HG03175 (cell line): Measurements from ENCODE around the gene CA4.

Experiments used
- ATAC-seq: cut with Tn5 transposase; IDR thresholded peaks from one replicate; pipeline ENCODE4 v1.9.1; 2021; ENCODE audit warnings: mild to moderate bottlenecking, moderate library complexity; ENCODE audit not compliant: unreplicated experiment

The CA4 gene

DNA sequence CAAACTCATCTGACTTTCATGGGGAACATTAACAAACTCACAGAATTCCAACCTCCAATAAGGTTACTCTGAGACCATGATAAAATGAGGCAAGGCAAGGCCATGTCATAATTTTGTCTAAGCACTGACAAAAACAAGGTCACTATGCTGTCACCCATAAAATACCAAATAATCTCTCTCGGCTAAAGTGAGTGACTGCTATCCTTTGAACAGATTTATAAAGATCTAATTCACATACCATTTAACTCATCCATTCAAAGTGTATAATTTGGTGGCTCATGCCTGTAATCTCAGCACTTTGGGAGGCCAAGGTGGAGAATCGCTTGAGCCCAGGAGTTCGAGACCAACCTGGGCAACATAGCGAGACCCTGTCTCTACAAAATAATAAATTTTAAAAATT, 20.6 kb upstream of the CA4 start:
- no peak for ATAC-seq

DNA sequence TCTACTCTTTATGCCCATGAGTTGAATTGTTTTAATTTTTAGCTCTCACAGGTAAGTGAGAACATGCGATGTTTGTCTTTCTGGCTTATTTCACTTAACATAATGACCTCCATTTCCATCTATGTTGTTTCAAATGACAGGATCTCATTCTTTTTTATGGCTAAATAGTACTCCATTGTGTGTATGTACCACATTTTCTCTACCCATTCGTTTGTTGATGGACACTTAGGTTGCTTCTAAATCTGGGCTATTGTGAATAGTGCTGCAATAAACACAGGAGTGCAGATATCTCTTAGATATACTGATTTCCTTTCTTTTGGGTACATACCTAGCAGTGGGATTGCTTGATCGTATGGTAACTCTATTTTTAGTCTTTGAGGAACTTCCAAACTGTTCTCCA, 19.3 kb upstream of the CA4 start:
- no peak for ATAC-seq

DNA sequence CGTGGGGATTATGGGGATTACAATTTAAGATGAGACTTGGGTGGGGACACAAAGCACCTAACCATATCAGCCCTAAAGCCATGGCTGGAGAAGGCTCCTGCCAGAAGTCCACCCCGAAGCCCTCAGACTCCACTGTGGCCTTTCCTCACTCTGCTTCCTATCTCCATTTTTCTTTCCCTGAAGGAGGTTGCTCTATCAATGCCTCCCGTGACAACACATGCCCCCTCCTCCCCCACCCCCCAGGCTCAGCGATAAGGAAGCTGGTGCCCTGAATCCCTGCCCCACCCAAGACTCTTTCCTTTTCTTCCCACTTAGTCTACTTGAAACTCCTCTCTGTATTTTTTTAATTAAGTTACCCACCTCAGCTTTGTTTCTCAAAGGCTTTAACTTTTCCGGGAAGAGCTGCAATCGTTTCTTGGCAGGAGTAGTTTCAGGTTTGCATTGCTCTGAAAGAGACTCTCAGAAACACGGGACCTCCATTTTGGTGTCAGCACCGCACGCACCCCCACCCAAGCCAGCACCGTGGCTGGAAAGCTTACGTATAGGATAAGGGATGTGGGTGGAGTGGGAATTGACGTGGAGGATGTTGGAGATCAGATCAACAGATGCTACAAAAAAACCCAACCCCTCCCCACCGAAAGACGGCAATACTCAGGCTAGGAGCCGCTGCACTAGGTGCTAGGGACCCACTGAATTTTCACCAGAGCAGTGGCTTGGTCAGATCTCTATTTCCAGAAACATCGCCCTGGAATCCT, 15.2 kb upstream of the CA4 start:
- peak; percentile 4 for ATAC-seq

DNA sequence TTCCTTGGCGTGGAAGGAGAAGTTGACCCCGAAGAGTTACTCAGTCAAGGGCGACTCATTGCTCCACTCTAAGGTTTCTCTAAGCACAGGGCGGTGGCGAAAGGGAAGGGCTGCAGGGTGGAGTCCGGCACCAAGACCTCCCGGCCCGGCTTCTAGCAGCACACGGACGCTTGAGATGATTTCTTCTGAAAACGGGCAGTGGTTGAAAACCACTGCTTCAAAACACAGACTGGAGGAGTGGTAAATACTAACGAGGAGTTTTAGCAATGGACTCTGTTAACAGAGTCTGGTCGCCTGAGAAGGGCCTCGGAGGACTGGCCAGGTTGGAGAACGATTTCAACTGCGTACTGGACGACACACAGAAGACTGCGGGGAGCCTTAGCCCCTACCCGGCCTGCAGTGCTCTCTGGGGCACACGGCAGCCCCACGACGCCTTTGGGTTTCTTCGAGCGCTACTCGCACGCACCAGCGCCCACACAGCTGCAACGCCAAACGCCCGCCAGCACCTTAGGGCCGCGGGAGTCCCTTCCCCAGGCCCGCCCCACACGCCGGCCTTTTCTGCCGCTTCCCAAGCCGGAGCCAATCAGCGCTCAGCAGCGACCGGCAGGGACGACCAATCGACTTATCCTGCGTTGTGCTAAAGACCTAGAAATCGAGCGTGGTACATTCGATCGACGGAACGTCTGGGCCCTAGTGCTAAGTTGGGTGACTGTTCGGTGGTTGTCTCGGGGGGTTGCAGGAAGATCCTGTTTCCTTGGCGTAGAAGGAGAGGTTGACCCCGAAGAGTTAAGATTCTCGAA, 14.4 kb upstream of the CA4 start:
- ATAC-seq, result peak; percentile 90

DNA sequence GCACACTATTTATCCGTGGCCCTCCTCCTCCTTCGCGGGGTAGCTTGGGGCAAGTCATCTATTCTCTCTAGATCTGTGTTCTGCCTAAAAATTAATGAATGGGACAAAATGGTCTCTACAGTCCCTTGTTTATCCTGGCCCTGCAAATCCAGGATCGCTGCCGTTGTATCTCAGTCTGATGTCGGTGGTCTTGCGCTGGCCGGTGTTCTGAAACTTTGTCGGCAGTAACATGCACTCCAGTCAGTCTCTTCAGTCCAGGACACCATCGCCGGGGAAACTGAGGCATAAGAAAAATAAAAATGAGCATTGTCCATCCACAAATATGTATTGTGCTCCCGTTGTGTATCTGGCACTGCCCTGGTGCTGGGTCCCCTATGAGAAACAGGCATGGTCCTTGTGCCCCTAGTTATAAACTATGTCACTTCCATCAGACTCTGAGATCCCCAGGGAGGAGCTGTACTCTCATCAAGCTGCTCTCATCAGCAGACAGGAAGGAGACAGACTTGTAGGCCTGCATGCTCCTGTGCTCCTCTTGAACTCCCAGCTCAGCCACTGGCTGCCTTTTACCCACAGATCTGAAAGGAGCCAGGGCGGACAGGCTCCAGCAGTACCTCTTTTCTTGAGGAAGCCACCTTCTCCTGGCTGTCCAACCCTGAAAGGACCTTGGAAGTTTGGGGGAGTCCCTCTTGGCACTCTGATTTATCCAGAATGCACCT, 13.7 kb upstream of the CA4 start:
- ATAC-seq, result no peak

DNA sequence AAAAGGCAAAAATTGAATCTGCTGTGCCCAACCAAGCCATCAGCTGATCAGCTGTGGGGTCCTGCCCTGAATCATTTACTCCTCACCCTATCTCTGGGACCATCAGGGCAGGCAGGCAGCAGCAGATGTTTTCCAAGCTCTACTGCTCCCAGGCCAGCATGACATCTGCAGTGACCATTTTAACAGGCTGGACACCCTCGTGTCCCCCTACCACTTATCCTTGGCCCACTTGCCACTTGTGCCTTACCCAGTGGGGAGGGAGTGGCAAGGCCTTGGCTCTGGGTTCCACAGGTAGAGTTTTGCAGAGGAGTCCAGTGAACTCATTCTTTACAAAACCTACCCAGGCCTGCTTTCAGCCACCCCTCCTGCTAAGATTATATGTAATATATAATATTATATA, 12.0 kb upstream of the CA4 start:
- ATAC-seq, result no peak

DNA sequence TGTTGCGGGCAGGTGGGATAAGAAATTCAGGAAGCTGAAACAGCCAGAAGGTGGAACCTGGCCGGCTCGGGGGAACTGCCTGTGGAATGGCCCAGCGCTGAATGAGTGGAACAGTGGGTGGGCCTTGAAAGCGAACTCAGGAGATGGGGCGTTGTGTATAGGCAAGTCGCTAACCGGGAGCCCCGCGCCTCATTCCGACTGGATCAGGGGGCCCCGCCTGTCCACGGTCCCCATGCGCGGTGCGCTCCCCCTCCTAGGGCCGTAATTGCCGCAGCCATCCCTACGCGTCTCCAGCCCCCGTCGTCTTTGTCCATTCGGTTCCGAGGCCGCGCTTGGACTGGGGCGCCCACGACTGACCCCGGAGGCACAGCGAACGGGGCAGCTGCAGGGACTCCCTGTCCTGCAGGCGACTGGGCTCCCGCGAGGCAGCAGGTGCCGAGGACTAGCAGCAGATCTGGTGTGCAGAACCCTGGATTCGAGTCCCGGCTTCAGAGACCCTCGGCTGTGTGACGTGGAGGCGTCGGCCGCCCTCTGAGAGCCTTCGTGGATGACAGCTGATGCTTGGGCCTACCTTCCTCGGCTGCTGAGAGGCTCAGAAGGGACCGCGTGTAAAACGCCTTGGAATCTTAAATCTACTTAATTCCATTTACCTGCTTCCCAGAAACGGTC, 10.9 kb upstream of the CA4 start:
- ATAC-seq, result no peak

DNA sequence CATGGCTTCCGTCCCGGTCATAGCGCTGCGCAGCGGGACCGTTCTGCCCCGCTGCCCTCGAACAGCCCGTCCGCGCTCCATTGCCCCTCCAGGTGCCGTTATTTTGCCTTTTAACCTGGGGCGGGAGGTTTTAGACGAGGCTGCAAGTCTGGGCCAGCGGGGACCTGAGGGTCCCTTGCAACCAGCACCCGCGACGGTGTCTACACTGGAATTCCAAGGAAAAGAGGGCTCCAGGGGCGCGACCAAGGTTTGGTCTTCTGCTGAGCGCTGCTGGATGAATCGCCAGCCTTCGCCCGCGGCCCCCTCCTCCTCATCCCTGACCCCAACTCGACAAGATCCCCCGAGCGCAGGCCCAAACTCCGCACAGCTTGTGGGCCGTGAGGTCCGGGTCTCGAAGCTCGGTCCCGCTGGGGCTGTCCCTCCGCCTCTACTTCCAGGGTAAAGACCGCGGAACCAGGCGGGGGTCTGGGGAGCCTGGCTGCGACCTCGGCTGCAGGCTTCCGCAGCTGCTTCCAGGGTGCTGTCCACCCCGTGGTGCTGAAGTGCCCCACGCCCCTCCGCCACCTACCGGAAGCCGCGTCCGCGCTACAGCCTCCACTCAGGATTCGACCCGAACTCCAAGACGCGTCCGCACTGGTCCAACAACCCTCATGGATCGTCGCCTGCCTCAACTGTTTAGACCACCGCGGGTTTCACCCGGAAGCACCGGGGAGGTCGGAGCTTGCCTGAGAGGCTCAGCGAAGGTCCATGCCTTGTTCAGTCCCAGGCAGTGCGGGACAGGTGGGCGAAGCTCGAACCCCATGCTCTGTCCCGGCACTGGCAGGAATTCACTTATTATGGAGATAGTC, 10.1 kb upstream of the CA4 start:
- no peak for ATAC-seq

DNA sequence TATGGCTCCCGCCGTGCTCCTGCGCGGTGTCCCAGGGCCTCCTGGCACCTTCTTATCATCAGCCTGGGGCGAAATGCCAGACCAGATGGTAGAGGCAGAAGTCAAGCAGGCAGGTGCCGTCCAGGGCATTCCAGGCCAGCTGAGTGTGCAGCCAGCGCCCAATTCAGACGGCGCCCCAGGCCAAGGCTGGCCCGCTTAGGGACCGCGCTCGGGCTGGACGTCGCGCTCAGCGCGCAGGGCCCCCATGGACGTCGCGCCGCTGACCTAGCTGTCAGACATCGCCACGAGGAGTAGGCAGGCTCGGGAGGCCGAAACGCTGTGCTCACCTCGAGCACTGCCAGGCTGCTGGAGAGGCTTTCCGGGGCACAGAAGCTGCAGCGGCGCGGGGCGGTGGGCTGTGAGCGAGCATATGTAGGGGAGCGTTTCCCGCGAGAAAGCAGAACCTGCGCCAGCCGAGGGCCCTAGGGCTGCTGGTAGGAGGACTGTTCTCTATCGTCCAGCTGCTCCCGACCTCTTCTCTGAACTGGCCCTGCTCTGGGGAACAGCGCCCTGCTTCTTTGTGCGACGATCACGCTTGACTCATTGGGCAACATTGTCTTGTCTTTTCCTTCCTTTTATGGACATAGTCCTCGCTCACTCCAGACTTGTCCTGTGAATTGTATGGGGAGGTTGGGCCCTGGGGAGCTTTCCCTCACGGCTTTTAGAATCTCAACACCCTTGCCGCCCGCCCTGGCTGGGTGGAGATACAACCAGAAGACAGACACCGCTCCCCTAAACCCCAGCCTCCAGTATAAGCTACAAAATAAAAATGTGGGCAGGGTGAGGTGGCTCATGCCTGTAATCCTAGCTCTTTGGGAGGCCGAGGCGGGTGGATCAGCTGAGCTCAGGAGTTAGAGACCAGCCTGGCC, 8.4 kb upstream of the CA4 start:
- no peak for ATAC-seq

DNA sequence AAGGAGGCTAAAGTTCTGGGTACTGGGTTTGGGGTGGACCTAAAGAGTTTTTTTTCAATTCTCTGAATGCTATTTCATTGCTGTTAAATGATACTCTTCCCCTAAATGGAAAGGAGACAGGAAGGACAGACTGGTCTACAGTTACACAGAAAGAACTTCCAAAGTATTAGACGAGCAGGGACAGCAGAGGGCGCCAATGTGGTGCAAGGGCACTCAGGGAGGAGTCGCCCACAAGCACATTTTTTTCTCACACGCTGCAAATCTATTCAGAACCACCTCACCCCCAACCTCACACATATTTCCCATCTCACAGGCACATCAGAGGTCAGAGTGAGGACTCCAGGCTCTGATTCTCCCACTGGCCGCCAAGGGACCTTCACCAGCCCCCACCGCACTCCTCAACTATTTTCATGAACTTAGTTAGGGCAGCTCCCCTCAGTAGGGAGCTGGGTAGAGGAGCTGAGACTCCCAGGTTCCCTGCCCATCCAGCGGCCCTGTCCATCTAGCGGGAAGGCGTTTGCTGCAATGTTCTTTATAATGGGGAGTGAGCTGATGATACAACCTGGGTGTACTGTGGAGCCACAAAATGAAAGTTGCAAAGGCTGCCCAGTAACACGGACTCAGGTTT, 6.8 kb upstream of the CA4 start:
- peak; percentile 66 for ATAC-seq

DNA sequence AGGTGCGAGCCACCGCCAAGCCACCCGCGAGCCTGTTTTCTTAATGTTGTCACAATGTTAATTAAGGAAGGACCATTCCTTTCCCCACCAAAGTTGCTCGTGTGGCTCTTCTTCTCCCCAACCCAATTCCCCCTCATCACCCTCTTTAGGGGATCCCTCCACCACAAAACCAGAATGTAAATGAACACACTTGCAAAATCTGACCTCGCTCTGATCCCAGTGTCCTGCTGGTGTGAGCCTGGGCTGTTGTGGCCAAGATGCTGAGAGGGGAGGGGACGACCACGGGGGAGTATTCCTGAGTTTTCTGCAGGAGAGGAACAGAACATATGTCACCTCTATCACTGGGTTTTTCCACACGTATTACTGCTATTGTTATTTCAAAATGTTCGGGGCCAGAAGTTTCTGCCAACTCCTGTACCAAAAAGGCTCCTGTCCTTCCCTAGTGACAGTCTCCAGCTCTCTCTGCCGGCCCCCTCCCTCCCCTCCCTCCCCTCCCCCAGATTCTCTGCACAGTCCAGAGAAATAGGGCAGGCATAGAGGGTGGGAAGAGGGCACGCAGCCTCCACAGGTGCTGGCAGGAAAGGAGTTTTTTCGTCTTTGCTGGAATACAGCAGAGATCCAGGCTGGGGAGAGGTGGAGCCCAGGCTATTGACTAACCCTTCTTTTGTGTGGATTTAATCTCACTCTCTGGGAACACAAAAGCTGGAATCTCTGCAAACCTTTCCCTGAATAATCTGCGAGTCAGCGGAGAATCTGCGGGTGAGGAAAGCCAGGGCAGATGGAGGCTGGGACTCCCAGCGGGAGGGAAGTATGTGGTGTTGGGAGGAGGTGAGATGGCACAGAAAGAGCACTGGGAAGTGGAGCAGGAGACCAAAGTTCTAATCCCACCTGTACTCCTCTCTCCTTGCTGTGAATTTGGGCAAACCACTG, 4.5 kb upstream of the CA4 start:
- ATAC-seq, result no peak

DNA sequence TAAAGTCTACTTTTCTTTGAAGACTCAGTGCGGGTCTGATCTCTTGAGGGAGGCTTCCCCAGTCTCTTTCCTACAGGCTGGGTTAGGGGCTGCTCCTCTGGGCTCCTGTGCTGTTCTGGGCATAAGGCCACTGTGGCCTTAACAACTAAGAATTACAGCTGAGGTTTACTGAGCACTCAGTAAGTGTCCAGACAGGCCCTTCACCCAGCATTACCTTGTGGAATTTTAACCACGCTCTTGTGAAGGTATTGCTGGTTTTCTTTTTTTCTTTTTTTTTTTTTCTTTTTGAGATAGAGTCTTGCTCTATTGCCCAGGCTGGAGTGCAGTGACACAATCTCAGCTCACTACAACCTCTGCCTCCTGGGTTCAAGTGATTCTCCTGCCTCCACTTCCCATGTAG, 3.6 kb upstream of the CA4 start:
- no peak for ATAC-seq

DNA sequence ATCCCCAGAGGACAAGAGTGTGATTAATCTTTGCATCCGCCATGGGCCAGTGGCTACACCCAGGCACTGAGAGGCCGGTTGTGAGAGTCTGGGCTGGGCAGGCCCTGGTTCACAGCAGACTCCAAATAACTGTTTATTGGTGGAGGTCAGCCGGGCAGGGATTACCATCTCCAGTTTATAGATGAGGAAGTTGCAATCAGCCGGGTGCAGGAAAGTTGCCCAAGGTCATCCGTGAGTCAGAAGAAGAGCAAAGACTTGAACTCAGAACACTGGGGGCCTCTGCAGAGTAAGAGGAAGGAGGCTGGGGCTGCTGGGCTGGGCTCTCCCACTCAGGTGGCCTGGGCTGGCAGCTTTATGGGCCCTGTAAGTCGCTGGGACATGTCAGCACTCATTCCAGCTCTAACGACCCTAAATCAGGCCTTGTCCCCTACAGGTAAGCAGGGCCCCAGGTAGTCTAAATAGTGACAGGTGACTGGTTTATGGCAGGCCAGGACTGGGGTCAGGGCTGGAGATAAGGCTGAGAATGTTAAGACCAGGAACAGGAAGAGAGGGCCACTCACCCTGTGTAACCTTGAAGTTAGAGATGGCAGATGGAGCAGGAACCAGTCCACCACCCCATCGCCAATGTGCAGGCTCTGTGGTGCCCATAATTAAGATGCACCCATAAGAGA, 2.1 kb upstream of the CA4 start:
- no peak for ATAC-seq

DNA sequence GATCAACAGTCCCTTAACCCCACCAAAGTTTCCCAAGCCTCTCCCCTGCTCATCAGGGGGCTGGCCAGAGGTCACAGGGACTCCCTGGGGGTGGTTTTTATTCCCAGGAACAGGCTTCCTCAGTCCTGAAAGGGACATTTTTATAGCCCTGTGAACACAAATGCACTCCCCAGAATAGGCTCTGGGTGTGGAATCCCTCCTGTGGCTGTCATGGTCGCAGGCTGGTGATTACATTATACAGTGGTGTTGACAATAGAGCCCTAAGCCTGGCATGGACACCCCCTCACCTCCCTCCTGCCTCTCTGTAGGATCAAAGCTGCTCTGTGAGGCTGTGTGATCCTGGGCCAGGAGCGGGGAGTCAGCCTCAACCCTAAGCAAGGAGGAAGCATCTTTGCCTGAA, 1.4 kb upstream of the CA4 start:
- no peak for ATAC-seq

DNA sequence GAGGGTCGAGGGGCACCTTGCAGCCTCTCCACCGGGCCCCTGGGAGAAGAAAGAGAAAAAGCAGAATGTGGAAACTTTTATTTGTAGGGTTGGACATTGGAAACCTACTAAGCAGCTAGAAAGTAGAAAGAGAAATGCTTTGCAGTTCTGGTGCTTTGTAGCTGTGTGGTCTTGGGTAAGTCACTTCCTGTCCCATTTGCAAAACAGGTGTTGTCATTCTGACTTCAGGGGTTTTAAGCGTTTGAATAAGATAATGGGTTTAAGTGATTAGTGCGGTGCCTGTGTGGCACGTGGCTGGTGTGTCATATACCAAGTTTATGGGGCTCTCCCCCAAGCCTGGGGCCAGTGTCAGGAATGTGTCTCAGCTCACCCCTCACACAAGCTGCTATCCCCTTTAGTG, 1.6 kb downstream of the CA4 start:
- ATAC-seq, result peak; percentile 65

DNA sequence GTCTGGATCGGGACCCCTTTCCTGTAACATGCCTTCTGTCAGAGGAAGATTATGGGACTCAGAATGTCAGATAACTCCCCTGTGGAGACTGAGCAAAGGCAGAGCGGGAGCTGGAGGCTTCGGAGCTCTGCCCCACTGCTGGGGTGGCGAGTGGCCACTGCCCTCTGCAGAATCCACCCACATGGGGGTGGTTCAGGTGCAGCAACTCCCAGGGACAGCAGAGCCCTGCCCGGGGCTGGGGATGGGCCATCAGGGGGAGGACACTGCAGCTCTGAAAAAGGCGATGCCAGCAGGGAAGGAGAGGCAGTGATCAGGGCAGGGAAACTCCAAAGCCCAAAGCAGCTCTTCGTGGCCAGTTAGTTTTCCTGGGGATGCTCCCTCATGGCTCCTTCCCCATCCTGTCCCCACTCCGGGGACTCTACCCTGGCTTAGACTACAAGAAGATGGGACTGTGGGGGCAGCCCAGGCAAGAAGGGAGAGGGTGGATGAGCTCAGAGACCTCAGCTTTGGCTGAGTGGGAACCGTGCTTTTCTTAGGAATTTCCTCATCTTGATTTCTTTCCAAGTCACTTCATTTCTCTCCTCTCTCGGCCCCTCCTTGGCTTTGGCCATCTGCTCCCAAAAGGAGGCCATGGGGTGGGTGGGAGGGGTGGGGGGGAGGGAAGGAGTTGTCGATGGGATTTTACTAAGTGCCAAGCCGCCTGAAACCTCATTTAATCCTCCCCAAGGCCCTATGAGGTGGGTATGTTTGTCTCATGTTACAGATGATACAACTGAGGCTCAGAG, 4.0 kb downstream of the CA4 start:
- no peak for ATAC-seq
